GM12874 (cell line): Measurements from ENCODE around the gene GATA5.

ENCODE experiments used
- TF ChIP-seq, protein P1 (sequence below): IDR thresholded peaks from 2 replicates; pipeline ENCODE4 v1.5.1; 2011; ENCODE audit warnings: low read depth, mild to moderate bottlenecking, control low read depth, low read length, moderate library complexity; ENCODE audit not compliant: insufficient read depth

GATA5 gene

DNA sequence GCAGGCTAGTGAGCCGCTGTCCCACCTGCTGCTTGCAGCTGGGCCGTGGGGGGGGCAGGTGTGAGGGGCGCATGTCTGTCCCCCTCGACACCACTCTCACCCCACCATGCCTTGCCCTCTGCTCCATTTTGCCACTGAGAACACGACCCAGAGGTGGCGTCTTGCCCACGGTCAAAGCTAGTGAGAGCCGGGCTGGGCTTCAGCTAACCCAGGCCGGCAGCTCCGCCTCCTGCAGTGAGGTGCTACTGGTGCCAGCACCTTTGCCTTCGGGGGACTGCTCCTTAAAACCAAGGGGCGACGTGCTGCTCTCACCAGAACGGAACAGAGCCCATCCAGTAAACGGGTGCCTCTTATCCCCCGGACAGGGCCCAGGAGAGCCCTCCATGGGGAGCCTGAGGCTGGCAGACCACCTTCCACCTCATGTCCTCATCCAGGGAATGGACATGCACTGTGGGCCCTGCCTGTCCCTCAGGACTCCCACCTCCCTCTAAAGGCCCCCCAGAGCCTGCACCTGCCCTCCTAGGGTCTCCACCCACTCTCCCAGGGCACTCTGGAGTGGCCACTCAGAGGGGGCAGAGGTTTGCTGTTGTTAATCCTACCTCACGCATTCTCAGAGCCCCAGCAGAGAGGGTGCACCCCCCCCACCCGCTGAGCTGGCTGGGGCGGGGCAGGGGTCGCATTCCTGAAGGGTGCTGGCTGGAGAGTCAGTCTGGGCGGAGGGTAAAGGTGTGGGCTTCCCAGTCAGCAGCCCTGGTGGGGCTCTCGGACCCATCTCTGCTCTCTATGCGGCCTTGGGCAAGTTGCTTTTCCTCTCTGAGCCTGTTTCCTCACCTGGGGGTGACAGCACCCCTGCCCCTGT lies 51.3 kb downstream of the GATA5 start:
- TF ChIP-seq, protein P1, sequence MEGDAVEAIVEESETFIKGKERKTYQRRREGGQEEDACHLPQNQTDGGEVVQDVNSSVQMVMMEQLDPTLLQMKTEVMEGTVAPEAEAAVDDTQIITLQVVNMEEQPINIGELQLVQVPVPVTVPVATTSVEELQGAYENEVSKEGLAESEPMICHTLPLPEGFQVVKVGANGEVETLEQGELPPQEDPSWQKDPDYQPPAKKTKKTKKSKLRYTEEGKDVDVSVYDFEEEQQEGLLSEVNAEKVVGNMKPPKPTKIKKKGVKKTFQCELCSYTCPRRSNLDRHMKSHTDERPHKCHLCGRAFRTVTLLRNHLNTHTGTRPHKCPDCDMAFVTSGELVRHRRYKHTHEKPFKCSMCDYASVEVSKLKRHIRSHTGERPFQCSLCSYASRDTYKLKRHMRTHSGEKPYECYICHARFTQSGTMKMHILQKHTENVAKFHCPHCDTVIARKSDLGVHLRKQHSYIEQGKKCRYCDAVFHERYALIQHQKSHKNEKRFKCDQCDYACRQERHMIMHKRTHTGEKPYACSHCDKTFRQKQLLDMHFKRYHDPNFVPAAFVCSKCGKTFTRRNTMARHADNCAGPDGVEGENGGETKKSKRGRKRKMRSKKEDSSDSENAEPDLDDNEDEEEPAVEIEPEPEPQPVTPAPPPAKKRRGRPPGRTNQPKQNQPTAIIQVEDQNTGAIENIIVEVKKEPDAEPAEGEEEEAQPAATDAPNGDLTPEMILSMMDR, result no peak

DNA sequence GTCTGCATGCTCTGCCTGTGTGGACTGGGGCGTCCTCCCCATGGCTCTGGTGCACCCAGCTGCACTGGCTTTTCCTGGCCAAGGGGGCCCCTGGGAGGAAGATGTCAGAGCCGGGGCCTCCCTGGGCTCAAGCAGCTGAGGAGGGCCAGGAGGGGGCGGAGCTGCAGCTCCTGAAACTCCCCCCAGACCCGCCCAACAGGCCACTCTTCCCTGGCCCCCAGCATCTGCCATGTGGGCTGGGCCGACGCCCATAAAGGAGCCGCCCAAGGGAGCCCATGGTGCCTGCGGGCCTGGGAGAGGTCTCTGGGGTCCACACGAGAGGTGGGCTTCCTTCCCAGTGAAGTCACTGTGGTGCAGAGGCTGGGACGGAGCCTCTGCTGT lies 52.5 kb downstream of the GATA5 start:
- TF ChIP-seq, protein P1, result no peak

DNA sequence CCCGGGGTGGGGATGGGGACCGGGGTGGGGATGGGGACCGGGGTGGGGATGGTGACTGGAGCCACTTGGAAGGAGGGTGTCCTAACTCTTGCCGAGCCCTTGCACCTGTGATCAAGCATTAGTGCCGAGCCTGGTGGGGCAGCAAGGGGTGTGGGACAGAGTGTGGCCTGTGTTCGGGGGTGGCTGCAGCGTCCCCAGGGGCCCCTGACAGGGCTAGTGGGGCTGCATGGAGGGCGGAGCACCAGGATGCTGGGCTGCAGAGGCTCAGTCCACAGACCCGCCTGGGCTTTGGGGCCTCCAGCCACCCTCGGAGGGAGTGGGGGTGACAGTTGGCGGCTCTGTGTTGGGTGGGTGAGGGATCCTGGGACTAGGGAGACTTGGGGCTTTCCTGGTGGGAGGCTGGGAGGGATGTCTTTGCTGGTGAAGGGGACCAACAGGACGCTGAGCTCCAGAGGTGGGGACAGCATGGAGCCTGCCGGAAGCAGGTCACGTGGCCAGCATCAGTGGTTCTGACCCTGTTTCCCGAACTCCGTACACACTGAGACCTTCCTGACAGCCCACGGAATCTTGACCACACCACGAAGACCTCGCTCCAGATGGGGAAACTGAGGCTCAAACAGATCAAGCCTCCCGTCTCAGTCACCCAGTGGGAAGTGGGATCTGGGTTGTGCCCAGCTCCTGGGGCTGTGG lies 53.0 kb downstream of the GATA5 start:
- TF ChIP-seq, protein P1, result no peak

DNA sequence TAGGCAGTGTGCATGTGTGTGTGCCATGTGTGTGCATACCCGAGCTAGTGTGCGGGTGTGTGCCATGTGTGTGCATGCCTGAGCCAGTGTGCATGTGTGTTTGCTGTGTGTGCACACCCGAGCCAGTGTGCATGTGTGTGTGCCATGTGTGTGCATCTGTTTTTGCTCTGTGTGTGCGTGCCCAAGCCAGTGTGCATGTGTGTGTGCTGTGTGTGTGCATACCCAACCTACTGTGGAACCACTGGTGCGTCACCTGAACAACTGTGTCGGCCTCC lies 54.1 kb downstream of the GATA5 start:
- TF ChIP-seq, protein P1, result no peak

DNA sequence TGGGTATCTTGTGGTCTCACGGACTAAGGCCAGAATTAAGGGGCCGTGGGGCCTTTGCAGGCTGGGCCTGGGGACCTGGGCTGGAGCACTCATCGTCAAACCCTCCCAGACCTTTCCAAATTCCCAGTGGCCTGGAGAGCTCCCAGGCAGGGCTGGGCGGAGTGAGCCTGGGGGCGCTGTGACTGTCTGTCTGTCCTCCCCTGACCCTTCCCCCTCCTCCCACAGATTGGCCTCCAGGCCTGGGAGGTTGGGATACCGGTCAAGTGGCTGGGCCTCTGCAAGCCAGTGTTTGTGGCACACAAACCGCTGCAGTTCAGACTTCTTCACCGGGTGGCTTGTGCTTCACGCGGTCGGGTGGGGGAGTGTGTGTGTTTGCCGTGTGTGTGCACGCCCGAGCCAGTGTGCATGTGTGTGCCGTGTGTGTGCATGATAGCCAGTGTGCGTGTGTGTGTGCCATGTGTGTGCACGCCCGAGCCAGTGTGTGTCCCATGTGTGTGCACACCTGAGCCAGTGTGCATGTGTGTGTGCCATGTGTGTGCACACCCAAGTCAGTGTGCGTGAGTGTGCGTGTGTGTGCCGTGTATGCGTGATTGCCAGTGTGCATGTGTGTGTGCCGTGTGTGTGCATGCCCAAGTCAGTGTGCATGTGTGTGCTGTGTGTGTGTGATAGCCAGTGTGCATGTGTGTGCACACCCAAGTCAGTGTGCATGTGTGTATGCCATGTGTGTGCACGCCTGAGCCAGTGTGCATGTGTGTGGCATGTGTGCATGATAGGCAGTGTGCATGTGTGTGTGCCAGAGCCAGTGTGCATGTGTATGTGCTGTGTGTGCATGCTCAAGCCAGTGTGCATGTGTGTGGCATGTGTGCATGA lies 54.7 kb downstream of the GATA5 start:
- TF ChIP-seq, protein P1, result no peak

DNA sequence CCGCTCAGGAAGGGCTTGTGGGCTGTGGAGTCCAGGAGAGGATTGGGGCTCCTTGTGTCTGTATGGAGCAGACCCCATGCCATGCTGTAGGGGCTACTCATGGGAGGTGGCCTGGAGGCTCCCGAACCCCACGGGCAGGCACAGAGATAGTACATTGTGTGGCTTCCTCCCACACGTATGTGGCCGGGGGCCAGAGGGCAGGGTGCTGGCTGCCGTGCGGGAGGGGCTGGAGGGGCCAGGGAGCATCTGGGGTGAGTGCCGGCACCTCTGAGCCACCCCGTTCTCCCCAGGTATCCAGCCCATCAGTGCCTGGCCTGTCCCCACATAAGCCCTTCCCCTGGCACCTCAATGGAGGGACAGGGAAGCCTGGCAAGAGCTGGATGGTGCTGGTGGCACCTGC lies 56.0 kb downstream of the GATA5 start:
- TF ChIP-seq, protein P1, result no peak

DNA sequence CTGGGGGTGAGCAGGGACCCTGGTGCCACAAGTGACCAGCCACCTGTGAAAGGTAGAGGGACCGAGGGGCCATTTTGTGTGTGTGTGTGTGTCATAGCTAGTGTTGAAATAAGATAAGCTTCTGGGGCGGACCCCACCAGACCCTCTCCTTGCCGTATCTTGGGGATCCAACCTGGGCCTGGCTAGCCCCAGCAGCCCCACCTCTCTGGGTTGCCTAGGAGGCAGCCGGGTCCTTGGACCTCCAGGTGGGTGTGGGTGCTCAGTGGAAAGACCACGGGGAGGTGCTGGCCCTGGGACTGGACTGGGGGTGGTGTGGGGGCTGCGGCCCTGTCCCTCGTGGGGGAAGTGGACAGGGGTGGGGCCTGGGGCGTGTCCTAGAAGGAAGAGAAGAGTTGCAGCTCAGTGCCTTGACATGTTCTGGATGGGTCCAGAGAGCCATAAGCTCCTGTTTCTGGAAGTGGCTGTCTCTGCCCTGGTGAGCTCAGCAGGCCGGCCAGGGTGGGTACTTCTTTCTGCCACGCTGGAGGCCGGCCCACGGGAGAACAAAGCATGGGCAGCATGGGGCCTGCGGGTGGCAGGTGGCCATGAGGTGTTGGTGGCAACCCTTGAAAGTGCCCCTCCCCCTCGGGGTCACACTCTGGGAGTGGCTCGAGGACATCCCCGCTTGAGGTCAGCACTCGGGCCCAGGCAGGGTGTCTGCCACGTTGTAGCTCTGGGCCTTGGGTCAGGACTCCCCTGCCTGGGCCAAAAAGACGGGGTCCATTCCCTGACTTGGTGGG lies 56.9 kb downstream of the GATA5 start:
- TF ChIP-seq, protein P1, result no peak
